Vagina (tissue), 2 donors: ENCODE data around the gene RET. TPM values are rescaled to one million over a fixed set of nuclear protein-coding genes. Genes with fewer than 3 reads are reported as not detected.

ENCODE experiments used
- DNase-seq, 2 donors: peaks; one replicate each; pipeline ENCODE4 v3.0.0-alpha.2; 2017; ENCODE audit errors: extremely low spot score in 2 of 2
- H3K27ac ChIP-seq: fragments of 200-600 bp; sonication (generic); one replicate; pipeline ENCODE4 v1.5.1; 2019
- H3K27me3 ChIP-seq: fragments of 200-600 bp; sonication (generic); one replicate; pipeline ENCODE4 v1.5.1; 2019
- H3K36me3 ChIP-seq, 2 donors: fragments of 200-600 bp; sonication (generic); one replicate each; pipeline ENCODE4 v1.5.1; 2017 to 2019
- H3K4me1 ChIP-seq: fragments of 200-600 bp; sonication (generic); one replicate; pipeline ENCODE4 v1.5.1; 2019
- H3K4me3 ChIP-seq, 2 donors: fragments of 200-600 bp; sonication (generic); 1 replicate in 1 of 2; 2 replicates in 1 of 2; pipeline ENCODE4 v1.5.1; 2016 to 2019
- H3K9me3 ChIP-seq: fragments of 200-600 bp; sonication (generic); one replicate; pipeline ENCODE4 v1.5.1; 2019
- CTCF ChIP-seq, 3 experiments: fragments of 450-650 bp in 2 of 3; fragments of 200-600 bp in 1 of 3; sonication (generic) in 1 of 3; IDR thresholded peaks; one replicate each; pipeline ENCODE4 v1.5.1; 2017 to 2019; ENCODE audit warnings: antibody characterized with exemption in 3 of 3, mild to moderate bottlenecking in 2 of 3, moderate library complexity in 2 of 3
- POLR2A ChIP-seq, 2 donors: fragments of 450-650 bp; IDR thresholded peaks; one replicate each; pipeline ENCODE4 v1.6.1; 2017; ENCODE audit warnings: antibody characterized with exemption in 2 of 2, mild to moderate bottlenecking in 2 of 2, moderate library complexity in 2 of 2
- POLR2AphosphoS5 ChIP-seq, 2 donors: sonication (generic); formaldehyde crosslinking; IDR thresholded peaks; one replicate each; pipeline ENCODE4 v1.9.0; 2017; ENCODE audit warnings: antibody characterized with exemption in 2 of 2, mild to moderate bottlenecking in 2 of 2, low read depth in 1 of 2; ENCODE audit not compliant: insufficient read depth in 1 of 2
- intact Hi-C: fragments of 100-400 bp; cut with DNase I; formaldehyde crosslinking; loops from one replicate; pipeline ENCODE4 v1.15.1; 2023
- total RNA-seq: library from RNA; depleted of rRNA; stranded (reverse); fragments of >200 nt; gene quantifications from one replicate; pipeline ENCODE4 v1.2.3, GENCODE V29; 2016

Gene RET
- total RNA-seq, 1 donor from 2014 or later = 7.9 TPM

GRCh38 chr10:43058716-43059335 lies 18.0 kb upstream of the RET start:
- DNase-seq = no peak
- H3K27ac ChIP-seq = no peak overlapping the region
- TF ChIP-seq POLR2A (IDR thresholded peaks at IDR 0.05) (no peak), POLR2AphosphoS5 (IDR thresholded peaks at IDR 0.05; ENCODE audit: insufficient read depth in 1 of 2, low read depth in 1 of 2) (no peak), CTCF (IDR thresholded peaks at IDR 0.05) (no peak)
- H3K4me3 ChIP-seq = no peak overlapping the region
- H3K27me3 ChIP-seq = no peaks in the 10 kb centered on the region
- intact Hi-C loops = no loop called here
- H3K36me3 ChIP-seq = no peaks in the 10 kb centered on the region
- H3K9me3 ChIP-seq = no peaks in the 10 kb centered on the region
- H3K4me1 ChIP-seq = no peaks in the 10 kb centered on the region

- no peaks in the 10 kb centered on the region for H3K4me1 ChIP-seq
- intact Hi-C loops = no loop called here
- H3K36me3 ChIP-seq = no peaks in the 10 kb centered on the region
- no peaks in the 10 kb centered on the region for H3K9me3 ChIP-seq
- TF ChIP-seq POLR2AphosphoS5 (IDR thresholded peaks at IDR 0.05; ENCODE audit: insufficient read depth in 1 of 2, low read depth in 1 of 2) = no peak
- TF ChIP-seq CTCF (IDR thresholded peaks at IDR 0.05) = no peak
- TF ChIP-seq POLR2A (IDR thresholded peaks at IDR 0.05) = no peak
- H3K4me3 ChIP-seq = no peak overlapping the region
- H3K27ac ChIP-seq = no peak overlapping the region
- no peaks in the 10 kb centered on the region for H3K27me3 ChIP-seq
- DNase-seq = no peak
These were observed 17.5 kb upstream of the RET start for GRCh38 chr10:43059336-43059720.

GRCh38 chr10:43059828-43060227 lies 17.0 kb upstream of the RET start:
- H3K4me1 ChIP-seq = no peaks in the 10 kb centered on the region
- no peaks in the 10 kb centered on the region for H3K27me3 ChIP-seq
- no peaks in the 10 kb centered on the region for H3K9me3 ChIP-seq
- no peak for DNase-seq
- H3K4me3 ChIP-seq = no peak overlapping the region
- intact Hi-C loops = no loop called here
- H3K27ac ChIP-seq = no peak overlapping the region
- no peaks in the 10 kb centered on the region for H3K36me3 ChIP-seq
- TF ChIP-seq POLR2AphosphoS5 (IDR thresholded peaks at IDR 0.05; ENCODE audit: insufficient read depth in 1 of 2, low read depth in 1 of 2) (no peak), POLR2A (IDR thresholded peaks at IDR 0.05) (no peak), CTCF (IDR thresholded peaks at IDR 0.05) (no peak)

- Histone ChIP-seq H3K36me3 (no peaks in the 10 kb centered on the region), H3K9me3 (no peaks in the 10 kb centered on the region), H3K4me3 (no peak overlapping the region), H3K4me1 (no peaks in the 10 kb centered on the region), H3K27me3 (no peaks in the 10 kb centered on the region), H3K27ac (no peak overlapping the region)
- no peak for TF ChIP-seq POLR2A (IDR thresholded peaks at IDR 0.05)
- TF ChIP-seq POLR2AphosphoS5 (IDR thresholded peaks at IDR 0.05; ENCODE audit: insufficient read depth in 1 of 2, low read depth in 1 of 2) = no peak
- no peak for TF ChIP-seq CTCF (IDR thresholded peaks at IDR 0.05)
- DNase-seq = no peak
- intact Hi-C loops = no loop called here
These were observed 16.6 kb upstream of the RET start for GRCh38 chr10:43060291-43060690.

GRCh38 chr10:43061331-43061730 lies 15.5 kb upstream of the RET start:
- no peak overlapping the region for H3K4me3 ChIP-seq
- no peak for DNase-seq
- no peaks in the 10 kb centered on the region for H3K27me3 ChIP-seq
- intact Hi-C loops = no loop called here
- no peaks in the 10 kb centered on the region for H3K4me1 ChIP-seq
- H3K9me3 ChIP-seq = no peaks in the 10 kb centered on the region
- H3K36me3 ChIP-seq = no peaks in the 10 kb centered on the region
- TF ChIP-seq POLR2AphosphoS5 (IDR thresholded peaks at IDR 0.05; ENCODE audit: insufficient read depth in 1 of 2, low read depth in 1 of 2) (no peak), CTCF (IDR thresholded peaks at IDR 0.05) (no peak), POLR2A (IDR thresholded peaks at IDR 0.05) (no peak)
- H3K27ac ChIP-seq = no peak overlapping the region
